Measurements from ENCODE around the gene SLC26A5.

Gene SLC26A5

DNA sequence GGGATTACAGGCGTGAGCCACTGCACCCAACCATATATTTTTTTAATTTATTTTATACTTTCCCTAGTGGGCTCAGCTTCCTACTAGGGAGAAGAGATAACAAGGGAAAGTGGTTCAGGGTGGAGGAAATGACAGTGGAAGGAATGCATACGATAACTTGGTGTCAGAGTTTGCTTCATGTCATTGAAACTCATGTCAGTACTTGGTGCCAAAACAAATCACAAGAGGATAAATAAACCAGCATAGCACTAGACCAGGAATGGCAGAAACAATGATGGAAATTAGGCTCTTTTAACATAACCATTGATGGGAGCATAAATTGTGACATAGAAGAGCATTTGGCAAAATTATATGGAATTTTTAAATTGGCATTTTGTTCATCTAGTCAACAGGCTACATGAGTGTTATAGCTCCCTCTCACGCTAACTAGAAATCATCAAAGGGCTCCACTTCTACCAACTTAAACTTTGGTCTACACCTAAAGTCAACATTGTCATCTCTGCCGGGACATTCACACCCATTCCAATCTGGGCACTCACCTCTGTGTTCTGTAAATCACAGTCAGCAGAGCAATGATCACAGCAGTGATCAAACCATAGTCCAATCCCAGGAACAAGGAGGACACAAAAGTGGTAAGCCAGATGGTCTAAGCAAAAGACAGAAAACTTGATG lies 57.4 kb downstream of the SLC26A5 start:
- TF ChIP-seq, protein P1, sequence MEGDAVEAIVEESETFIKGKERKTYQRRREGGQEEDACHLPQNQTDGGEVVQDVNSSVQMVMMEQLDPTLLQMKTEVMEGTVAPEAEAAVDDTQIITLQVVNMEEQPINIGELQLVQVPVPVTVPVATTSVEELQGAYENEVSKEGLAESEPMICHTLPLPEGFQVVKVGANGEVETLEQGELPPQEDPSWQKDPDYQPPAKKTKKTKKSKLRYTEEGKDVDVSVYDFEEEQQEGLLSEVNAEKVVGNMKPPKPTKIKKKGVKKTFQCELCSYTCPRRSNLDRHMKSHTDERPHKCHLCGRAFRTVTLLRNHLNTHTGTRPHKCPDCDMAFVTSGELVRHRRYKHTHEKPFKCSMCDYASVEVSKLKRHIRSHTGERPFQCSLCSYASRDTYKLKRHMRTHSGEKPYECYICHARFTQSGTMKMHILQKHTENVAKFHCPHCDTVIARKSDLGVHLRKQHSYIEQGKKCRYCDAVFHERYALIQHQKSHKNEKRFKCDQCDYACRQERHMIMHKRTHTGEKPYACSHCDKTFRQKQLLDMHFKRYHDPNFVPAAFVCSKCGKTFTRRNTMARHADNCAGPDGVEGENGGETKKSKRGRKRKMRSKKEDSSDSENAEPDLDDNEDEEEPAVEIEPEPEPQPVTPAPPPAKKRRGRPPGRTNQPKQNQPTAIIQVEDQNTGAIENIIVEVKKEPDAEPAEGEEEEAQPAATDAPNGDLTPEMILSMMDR (conservative IDR thresholded peaks at IDR 0.05; ENCODE audit: low read depth, low read length), result no peak
- DNase-seq (ENCODE audit: low read depth), result no peak
- H3K4me3 ChIP-seq (ENCODE audit: low read depth, low read length), result no peak overlapping the region

DNA sequence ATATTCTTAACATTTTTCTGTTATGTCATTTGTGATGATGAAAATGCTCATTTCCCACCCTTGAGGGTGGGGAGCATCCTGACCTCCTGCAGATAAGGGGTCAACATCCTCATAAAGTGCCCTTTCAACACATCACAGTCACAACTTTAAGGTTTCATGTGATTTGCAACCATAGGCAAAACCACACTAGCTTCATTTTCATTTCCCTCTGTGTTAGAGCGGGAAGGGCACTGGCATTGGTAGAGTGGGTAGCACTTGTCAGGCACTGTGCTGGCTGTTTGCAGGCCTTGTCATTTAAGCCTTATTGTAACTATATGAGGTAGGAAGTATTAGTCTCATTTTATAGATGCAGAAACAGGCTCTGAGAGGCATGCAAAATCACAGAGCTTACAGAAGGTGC lies 58.8 kb downstream of the SLC26A5 start:
- no peak overlapping the region for H3K4me3 ChIP-seq (ENCODE audit: low read depth, low read length)
- DNase-seq (ENCODE audit: low read depth), result no peak
- TF ChIP-seq, protein P1 (conservative IDR thresholded peaks at IDR 0.05; ENCODE audit: low read depth, low read length), result no peak

DNA sequence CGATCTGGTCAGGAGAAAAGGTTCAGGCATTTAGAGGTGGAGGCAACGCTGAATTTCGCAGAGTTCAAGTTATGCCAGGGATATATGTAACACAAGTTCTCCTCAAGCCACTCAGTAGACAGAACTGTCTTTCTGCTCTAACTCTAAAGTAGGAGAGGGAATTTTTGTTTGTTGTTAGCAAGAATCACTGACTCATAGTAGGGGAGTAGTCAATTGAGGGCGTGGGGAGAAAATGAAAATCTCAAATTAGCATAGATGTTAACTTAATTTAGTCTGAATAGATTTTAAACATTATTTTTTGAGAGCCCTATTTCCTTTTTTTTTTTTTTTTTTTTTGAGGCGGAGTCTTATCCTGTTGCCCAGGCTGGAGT lies 64.0 kb downstream of the SLC26A5 start:
- DNase-seq (ENCODE audit: low read depth), result no peak
- H3K4me3 ChIP-seq (ENCODE audit: low read depth, low read length), result no peak overlapping the region
- TF ChIP-seq, protein P1 (conservative IDR thresholded peaks at IDR 0.05; ENCODE audit: low read depth, low read length), result no peak

- TF ChIP-seq, protein P1 (conservative IDR thresholded peaks at IDR 0.05; ENCODE audit: low read depth, low read length), result no peak
- no peak for DNase-seq (ENCODE audit: low read depth)
- H3K4me3 ChIP-seq (ENCODE audit: low read depth, low read length), result no peak overlapping the region
Measured at GRCh38 chr7:103381280-103382031, 64.6 kb downstream of the SLC26A5 start.

GRCh38 chr7:103380395-103381191 lies 65.4 kb downstream of the SLC26A5 start:
- H3K4me3 ChIP-seq (ENCODE audit: low read depth, low read length), result no peak overlapping the region
- DNase-seq (ENCODE audit: low read depth), result peak; percentile 54
- TF ChIP-seq, protein P1 (conservative IDR thresholded peaks at IDR 0.05; ENCODE audit: low read depth, low read length), result no peak

- TF ChIP-seq, protein P1 (conservative IDR thresholded peaks at IDR 0.05; ENCODE audit: low read depth, low read length), result no peak
- no peak for DNase-seq (ENCODE audit: low read depth)
- H3K4me3 ChIP-seq (ENCODE audit: low read depth, low read length), result no peak overlapping the region
Measured at GRCh38 chr7:103379270-103379975, 66.6 kb downstream of the SLC26A5 start.
